Measurements from ENCODE around the gene LENG9.

DNA sequence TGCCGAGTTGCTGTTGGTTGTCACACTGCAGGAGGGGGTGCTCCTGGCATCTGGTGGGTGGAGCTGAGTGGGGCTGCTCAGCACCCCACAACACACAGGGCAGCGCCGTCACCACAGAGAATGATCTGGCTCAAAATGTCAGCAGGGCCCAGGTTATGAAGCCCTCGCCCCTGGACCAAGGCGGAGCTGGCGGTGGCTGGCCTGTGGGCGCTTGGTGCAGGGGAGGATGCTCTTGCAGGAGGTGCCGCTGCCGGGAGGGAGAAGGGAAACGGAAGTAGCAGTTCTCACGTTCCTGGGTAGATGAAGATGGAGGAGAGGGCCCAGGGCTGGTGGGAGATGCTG, 28.7 kb downstream of the LENG9 start:
- TF ChIP-seq, protein P1, sequence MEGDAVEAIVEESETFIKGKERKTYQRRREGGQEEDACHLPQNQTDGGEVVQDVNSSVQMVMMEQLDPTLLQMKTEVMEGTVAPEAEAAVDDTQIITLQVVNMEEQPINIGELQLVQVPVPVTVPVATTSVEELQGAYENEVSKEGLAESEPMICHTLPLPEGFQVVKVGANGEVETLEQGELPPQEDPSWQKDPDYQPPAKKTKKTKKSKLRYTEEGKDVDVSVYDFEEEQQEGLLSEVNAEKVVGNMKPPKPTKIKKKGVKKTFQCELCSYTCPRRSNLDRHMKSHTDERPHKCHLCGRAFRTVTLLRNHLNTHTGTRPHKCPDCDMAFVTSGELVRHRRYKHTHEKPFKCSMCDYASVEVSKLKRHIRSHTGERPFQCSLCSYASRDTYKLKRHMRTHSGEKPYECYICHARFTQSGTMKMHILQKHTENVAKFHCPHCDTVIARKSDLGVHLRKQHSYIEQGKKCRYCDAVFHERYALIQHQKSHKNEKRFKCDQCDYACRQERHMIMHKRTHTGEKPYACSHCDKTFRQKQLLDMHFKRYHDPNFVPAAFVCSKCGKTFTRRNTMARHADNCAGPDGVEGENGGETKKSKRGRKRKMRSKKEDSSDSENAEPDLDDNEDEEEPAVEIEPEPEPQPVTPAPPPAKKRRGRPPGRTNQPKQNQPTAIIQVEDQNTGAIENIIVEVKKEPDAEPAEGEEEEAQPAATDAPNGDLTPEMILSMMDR (IDR thresholded peaks at IDR 0.05; ENCODE audit: low read length): no peak
- TF ChIP-seq EZH2 (IDR thresholded peaks at IDR 0.05; ENCODE audit: borderline replicate concordance, low read length): no peak

Measured in OCI-LY1 (cell line).